Activated naive CD8-positive, alpha-beta T cell treated with anti-CD3 and anti-CD28 coated beads, Interleukin-2, amount 50 U/mL, for 24 hours (primary cell): ENCODE measurements around the gene CCL27.

Experiments
- ATAC-seq: fragments of 150-1000 bp; cut with Tn5 transposase; one replicate; pipeline ENCODE4 v1.10.0; 2021
- DNase-seq: peaks from one replicate; pipeline ENCODE4 v3.0.0; 2021
- H3K27ac Mint-ChIP-seq: one replicate; pipeline ENCODE4 v1.8.0; 2021; ENCODE audit warnings: mild to moderate bottlenecking, mixed read lengths
- H3K27me3 Mint-ChIP-seq: one replicate; pipeline ENCODE4 v1.8.0; 2021; ENCODE audit warnings: mixed read lengths
- H3K36me3 Mint-ChIP-seq: one replicate; pipeline ENCODE4 v1.8.0; 2021; ENCODE audit warnings: low read depth, mixed read lengths
- H3K4me1 Mint-ChIP-seq: one replicate; pipeline ENCODE4 v1.8.0; 2021; ENCODE audit warnings: mixed read lengths
- H3K4me3 Mint-ChIP-seq: one replicate; pipeline ENCODE4 v1.8.0; 2021; ENCODE audit warnings: mild to moderate bottlenecking, moderate library complexity, mixed read lengths
- H3K9me3 Mint-ChIP-seq: one replicate; pipeline ENCODE4 v1.8.0; 2021; ENCODE audit warnings: mixed read lengths

The CCL27 gene

DNA sequence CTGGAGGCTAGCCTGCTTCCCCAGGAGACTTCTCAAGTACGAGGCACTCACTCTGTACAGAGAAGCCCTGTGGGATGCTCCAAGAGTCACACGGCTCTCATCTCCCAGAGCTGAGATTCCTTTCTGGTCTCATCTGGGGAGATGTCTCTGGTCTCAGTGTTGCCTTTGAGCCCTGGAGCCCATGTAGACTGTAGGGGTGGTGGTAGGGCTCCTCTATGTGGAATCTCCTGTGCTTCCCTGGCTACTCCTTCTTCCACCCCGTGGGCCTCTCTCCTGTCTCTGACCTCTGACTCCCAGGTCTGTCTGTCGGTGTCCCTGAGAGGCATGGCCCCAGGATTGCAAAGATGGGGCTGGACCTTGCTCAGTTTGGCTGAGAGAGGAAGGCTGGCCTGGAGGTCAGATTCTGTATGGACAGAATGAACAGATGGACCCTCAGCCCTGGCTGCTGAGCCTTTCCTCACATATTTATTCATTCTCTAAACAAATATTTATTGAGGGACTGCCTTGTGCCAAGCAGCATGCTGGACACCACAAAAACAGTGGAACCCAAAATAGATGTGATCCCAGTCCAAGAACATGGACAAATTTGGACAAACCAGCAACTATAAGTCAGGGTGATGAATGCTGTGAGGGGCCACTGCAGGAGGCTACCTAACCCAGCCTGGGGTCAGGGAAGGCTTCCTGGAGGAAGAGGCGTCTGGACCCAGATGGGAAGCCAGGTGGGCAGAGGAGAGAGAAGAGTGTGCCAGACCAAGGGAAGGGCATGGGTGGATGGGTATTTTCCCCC lies 26.1 kb upstream of the CCL27 start:
- Mint-ChIP-seq H3K9me3 (no peaks in the 10 kb centered on the region), H3K27me3 (no peaks in the 10 kb centered on the region), H3K4me3 (no peak overlapping the region), H3K27ac (no peak overlapping the region), H3K4me1 (peaks cover 5% of the 10 kb centered on the region), H3K36me3 (no peaks in the 10 kb centered on the region)
- DNase-seq = no peak
- ATAC-seq = no peak

DNA sequence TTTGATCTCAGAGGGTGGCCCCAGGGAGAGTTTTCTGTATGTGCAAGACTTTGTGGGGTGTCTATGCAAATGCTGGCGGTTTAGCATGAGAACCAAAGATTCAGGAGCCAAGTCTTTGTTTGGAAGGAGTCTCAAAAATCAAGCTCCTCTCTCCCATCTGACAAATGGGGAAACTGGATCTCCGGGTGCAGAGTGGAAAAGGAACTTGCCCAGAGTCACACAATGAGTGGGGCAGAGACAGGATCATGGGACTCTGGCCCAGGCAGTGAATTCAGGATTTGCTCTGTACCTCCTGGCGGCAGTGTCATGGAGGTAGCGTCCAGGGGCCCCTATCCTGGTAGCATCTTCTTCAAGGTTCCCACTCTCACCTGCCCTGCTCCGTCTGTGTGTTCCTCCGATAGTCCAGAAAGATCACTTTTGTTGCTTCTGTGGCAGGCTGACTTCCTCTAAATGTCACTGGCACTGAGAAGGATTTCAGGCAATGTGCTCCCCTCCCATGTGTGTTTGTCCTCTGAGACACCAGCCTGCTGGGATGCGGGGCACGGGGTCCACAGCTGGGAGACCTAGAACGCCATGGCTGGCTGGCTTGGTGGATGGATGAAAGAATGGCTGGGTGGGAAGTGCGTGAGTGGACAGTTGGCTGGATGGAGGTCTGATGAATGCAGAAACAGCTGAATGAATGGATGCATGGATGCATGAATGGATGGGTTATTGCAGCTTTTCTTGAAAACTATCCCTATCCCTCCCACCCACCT lies 25.0 kb upstream of the CCL27 start:
- DNase-seq (no peak), ATAC-seq (no peak)
- Mint-ChIP-seq H3K36me3 (no peaks in the 10 kb centered on the region), H3K27ac (no peak overlapping the region), H3K9me3 (no peaks in the 10 kb centered on the region), H3K27me3 (no peaks in the 10 kb centered on the region), H3K4me3 (no peak overlapping the region), H3K4me1 (peaks cover 5% of the 10 kb centered on the region)

DNA sequence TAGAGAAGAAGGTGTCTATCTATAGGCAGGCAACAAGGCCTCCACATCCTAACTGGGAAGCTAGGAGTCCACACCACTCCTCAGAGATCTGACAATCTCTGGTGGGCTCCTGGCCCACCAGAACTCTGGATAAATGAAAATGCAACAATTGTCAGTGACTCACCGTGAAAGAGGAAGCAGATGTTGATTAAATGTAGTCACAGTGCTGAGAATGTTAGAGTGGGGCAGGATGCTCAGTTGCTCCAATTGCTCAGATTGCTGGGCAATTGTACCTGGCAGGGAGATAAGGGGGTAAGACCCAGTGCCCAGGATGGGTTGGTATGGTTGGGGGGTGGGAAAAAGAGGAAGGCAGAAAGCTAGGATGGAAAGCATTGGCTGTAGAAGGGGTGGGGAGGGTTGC lies 24.3 kb upstream of the CCL27 start:
- ATAC-seq = no peak
- DNase-seq = no peak
- Mint-ChIP-seq H3K4me1 (peaks cover 5% of the 10 kb centered on the region), H3K27ac (no peak overlapping the region), H3K27me3 (no peaks in the 10 kb centered on the region), H3K9me3 (no peaks in the 10 kb centered on the region), H3K4me3 (no peak overlapping the region), H3K36me3 (no peaks in the 10 kb centered on the region)

DNA sequence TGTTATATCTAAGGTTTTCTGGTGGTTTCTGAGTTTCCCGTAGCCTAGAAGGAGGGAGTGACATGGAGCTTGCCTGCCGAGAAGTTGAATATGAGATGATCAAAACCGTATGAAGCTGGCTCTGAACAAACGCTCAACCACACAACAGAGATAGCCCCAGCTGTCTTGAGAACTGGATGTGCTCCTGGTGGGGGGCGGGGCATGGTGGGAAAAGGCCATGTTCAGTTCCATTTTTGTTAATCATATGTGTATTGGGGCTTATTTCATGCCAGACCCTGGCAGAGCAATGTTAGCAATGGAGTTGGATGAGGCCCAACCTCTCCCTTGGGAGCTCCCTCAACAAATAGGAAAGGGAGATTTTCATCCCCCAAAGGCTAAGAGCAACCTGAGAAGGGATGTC lies 23.8 kb upstream of the CCL27 start:
- H3K4me3 Mint-ChIP-seq = no peak overlapping the region
- H3K36me3 Mint-ChIP-seq = no peaks in the 10 kb centered on the region
- no peaks in the 10 kb centered on the region for H3K9me3 Mint-ChIP-seq
- DNase-seq (no peak), ATAC-seq (no peak)
- no peaks in the 10 kb centered on the region for H3K27me3 Mint-ChIP-seq
- no peak overlapping the region for H3K27ac Mint-ChIP-seq
- peaks cover 5% of the 10 kb centered on the region for H3K4me1 Mint-ChIP-seq

DNA sequence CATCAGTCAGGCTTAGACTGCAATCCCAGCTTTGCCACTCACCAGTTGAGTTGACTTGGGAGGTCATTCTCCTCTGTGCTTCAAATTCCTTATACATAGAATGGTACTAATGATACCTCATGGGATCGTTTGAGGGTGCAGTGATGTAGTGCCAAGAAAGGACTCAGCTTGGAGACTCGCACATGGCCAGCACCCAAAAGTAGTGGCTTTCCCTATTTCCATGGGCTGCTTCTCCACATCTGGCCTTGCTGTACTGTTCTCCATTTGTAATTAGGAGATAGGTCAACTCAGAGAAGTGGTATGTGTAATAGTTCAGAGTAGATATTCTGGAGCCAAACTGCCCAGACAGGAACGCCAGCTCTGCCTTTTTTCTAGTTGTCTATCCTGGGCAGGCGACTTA lies 23.1 kb upstream of the CCL27 start:
- peaks cover 5% of the 10 kb centered on the region for H3K4me1 Mint-ChIP-seq
- no peak overlapping the region for H3K27ac Mint-ChIP-seq
- H3K9me3 Mint-ChIP-seq = no peaks in the 10 kb centered on the region

DNA sequence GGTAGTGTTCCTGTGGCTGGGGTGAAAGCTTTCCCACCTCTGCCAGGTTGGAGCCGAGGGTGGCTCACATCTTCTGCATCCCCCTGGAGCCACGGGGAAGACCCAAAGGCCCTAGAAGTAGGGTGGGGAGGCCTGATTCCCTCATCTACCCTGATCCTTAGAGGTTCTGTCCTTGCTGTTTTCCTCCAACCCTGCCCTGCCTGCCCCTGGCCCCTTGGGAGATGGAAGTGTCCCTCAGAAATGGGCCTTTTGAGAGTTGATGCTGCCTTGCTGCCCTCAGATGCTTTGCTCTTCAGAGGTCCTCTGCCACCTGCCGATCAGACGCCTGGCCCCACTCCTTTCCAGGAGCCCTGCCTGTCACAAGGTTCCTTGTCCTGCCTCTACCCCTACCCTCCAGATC lies 22.4 kb upstream of the CCL27 start:
- Mint-ChIP-seq H3K4me1 (peaks cover 5% of the 10 kb centered on the region), H3K27ac (no peak overlapping the region), H3K27me3 (no peaks in the 10 kb centered on the region), H3K4me3 (no peak overlapping the region), H3K36me3 (no peaks in the 10 kb centered on the region), H3K9me3 (no peaks in the 10 kb centered on the region)
- no peak for ATAC-seq
- no peak for DNase-seq

More for the DNA sequence above, 23.1 kb upstream of the CCL27 start:
- H3K27me3 Mint-ChIP-seq = no peaks in the 10 kb centered on the region
- no peak for ATAC-seq
- no peaks in the 10 kb centered on the region for H3K36me3 Mint-ChIP-seq
- DNase-seq = no peak
- no peak overlapping the region for H3K4me3 Mint-ChIP-seq

DNA sequence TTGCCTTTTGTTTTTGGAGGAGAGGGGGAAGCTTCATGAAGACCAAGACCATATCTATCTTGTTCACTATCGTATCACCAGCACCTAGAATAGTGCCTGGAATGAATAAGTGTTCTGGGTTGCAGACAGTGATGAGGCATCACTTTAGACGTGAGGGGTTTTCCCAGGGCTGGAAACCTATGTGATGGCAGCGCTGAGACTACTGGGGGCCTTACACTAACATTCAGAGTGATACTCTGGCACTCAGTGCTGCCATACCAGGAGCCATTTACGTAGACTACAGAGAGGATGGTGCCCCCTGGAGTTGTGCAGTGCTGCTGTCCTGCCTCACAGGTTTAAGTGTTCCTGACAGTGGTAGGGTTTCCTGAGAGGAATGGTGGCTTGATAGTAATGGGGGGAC lies 21.7 kb upstream of the CCL27 start:
- ATAC-seq (peak; percentile 94), DNase-seq (peak; percentile 16)
- Mint-ChIP-seq H3K36me3 (no peaks in the 10 kb centered on the region), H3K4me3 (no peak overlapping the region), H3K4me1 (peaks cover 5% of the 10 kb centered on the region), H3K9me3 (no peaks in the 10 kb centered on the region), H3K27me3 (no peaks in the 10 kb centered on the region), H3K27ac (no peak overlapping the region)

DNA sequence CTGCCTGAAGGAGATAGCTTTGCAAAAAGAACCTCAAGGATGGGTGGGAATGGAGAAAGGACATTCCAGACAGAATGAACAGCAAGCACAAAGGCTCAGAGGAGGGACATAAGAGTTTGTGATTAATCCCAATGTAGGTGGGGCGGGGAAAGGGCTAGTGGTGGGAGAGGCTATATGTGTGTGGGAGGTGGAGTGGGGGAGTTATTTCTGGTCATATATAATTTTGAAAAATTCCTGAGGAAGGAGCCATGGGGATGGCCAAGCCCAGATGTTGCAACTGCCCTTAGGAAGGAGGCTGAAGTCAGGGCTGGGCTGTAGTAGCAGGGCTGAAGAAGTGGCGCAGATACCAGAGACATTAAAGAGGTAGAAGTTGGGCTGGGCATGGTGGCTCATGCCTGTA lies 13.4 kb upstream of the CCL27 start:
- Mint-ChIP-seq H3K4me1 (no peaks in the 10 kb centered on the region), H3K27ac (no peak overlapping the region), H3K36me3 (no peaks in the 10 kb centered on the region), H3K9me3 (no peaks in the 10 kb centered on the region), H3K4me3 (no peak overlapping the region), H3K27me3 (no peaks in the 10 kb centered on the region)
- DNase-seq (no peak), ATAC-seq (no peak)

DNA sequence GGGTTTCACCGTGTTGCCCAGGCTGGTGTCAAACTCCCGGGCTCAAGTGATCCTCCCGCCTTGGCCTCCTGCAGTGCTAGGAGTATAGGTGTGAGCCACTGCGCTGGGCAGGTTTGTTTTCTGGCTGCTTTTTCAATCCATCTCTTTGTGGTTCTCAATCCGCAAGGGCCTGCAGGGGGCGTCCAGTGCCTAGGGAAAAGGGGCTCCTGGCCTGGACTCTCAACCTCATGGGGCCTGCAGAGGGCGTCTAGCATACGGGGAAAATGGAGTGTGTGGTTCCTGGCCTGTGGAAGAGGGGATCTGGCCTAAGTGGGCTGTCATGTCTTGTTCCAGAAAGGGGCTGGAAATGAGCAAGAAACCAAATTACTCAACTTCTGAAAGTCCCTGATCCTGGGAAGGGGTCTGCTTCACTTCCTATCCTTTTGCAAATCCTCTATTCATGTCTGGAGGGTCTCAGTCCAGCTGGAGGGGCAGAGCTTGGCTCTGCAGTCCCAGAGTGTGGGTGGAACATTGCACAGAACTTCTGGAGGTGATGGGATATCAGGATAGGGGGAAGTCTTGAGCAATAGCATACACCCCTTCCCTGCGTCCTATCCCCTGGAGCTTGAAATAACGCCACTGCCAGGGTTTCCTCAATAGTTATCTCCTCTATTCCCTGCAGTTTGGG lies 12.7 kb upstream of the CCL27 start:
- H3K4me1 Mint-ChIP-seq = no peaks in the 10 kb centered on the region
- ATAC-seq (peak; percentile 81), DNase-seq (peak; percentile 75)
- no peak overlapping the region for H3K4me3 Mint-ChIP-seq
- H3K27me3 Mint-ChIP-seq = no peaks in the 10 kb centered on the region
- H3K9me3 Mint-ChIP-seq = peaks cover 3% of the 10 kb centered on the region
- no peak overlapping the region for H3K27ac Mint-ChIP-seq
- H3K36me3 Mint-ChIP-seq = no peaks in the 10 kb centered on the region

DNA sequence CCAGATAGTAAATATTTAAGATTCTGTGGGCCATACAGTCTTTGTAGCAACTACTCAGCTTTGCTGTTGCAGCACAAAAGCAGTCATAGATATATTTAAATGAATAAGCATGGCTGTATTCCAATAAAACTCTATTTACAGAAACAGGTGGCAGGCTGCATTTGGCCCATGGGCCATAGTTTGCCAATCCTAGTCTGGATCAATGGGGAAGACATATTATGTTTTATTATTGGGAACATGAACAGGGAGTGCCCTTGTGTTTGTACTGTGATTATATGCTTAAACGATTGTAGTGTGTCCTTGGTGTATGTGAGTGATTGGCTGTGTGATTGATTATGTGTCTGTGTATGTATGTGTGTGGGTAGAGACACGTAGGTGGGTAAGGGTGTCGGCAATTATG lies 12.0 kb upstream of the CCL27 start:
- Mint-ChIP-seq H3K9me3 (peaks cover 8% of the 10 kb centered on the region), H3K4me3 (no peak overlapping the region), H3K36me3 (no peaks in the 10 kb centered on the region), H3K27me3 (no peaks in the 10 kb centered on the region), H3K27ac (no peak overlapping the region), H3K4me1 (no peaks in the 10 kb centered on the region)
- DNase-seq (no peak), ATAC-seq (no peak)

DNA sequence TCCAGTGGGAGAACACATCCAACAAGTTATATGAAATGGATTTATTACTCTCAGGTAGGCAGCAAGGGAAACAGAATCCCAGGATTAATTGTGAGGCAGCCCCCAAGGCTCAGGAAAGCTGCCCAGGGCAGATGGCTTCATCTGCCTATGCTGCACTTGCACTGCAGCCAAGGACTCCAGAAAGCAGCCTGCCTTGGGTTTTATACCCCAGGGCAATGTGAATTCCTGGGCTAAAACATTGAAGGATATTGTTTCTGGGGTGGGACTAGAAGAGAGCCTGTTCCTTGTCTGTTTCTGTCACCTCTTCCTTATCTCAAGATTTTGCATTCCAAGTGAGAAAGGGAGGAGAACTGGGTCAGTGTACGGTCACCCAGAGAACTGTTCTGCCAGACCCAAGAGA lies 8.8 kb upstream of the CCL27 start:
- Mint-ChIP-seq H3K9me3 (peaks cover 13% of the 10 kb centered on the region), H3K4me1 (no peaks in the 10 kb centered on the region), H3K27ac (no peak overlapping the region), H3K27me3 (no peaks in the 10 kb centered on the region), H3K4me3 (no peak overlapping the region), H3K36me3 (no peaks in the 10 kb centered on the region)
- no peak for DNase-seq
- no peak for ATAC-seq

DNA sequence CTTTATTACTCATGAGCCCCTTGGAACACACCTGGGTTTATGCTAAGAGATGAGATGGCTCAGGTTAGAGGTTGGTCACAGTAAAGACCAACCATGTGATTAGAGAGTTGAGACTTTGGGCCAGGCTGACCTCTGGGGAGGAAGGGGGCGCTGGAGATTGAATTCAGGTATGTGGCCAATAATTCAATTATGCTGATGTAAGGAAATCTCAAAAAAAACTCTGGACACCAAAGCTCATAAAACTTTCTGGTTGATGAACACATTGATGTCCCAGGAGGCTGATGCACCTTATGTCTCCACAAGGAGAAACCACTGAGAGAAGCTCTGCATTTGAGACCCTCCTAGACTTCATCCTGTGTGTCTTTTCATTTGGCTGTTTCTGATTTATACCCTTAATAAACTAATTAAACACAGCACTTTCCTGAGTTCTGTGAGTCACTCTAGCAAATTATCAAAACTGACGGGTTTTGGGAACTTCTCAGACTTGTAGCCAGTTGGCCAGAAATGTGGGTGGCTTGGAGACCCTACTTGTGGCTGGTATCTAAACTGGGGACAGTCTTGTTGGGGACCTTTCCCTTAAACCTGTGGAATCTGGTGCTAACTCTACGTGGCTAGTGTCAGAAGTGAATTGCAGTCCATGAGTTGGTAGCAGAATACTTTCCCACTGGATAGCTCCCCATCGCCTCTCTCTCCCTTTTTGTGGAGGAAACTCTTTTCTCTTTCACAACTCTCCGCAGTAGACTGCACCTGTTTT lies 7.5 kb upstream of the CCL27 start:
- DNase-seq = no peak
- peaks cover 3% of the 10 kb centered on the region for H3K4me1 Mint-ChIP-seq
- H3K9me3 Mint-ChIP-seq = peaks cover 13% of the 10 kb centered on the region
- H3K4me3 Mint-ChIP-seq = no peak overlapping the region
- no peaks in the 10 kb centered on the region for H3K27me3 Mint-ChIP-seq
- ATAC-seq = no peak
- H3K36me3 Mint-ChIP-seq = no peaks in the 10 kb centered on the region
- H3K27ac Mint-ChIP-seq = no peak overlapping the region

DNA sequence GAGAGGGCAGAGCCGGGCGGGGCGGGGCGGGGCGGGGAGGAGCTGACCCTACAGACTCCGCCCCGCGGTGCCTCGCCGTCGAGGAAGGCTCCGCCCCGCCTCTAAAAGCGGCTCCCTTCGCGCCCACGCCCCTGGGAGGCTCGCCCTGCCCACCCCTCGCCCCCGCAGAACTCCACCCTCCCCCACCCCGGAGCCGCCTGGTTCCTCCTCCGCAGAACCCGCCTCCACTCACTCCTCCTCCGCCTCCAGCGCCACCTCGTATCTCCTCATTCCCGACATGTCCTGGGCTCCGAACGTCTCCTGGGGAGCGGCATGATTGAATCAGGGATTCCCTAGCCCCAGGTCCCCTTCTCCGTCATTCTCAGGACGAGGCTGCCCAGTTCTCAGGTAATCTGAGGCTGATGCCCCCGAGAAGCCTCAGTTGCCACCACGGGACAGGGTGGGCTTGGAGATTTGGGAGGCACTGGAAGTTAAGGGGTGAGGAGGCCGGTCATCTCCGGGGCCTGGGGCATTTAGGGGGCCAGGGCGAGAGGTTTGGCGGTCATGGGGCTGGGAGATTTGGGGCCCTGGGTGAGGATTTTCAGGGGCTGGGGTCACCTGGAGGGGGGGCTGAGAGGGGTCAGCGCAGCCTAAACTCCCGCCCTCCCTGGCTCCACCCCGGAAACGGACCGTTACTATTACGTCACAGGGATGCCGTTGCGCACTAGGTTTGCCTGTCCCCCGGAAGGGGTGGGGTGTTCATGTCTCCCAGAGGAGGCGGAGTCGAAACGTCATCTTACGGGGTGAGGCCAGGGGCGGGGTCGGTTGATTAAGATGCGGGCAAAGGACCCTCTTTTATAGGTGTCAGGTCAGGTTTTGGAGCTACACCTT lies 3.2 kb upstream of the CCL27 start:
- H3K27me3 Mint-ChIP-seq = no peaks in the 10 kb centered on the region
- H3K36me3 Mint-ChIP-seq = peaks cover under 1% of the 10 kb centered on the region
- DNase-seq (peak; percentile 86), ATAC-seq (peak; percentile 78)
- peaks cover 13% of the 10 kb centered on the region for H3K9me3 Mint-ChIP-seq
- peaks cover 27% of the 10 kb centered on the region for H3K4me1 Mint-ChIP-seq
- peak overlapping the region; percentile 80 for H3K4me3 Mint-ChIP-seq
- H3K27ac Mint-ChIP-seq = peak overlapping the region; percentile 69

DNA sequence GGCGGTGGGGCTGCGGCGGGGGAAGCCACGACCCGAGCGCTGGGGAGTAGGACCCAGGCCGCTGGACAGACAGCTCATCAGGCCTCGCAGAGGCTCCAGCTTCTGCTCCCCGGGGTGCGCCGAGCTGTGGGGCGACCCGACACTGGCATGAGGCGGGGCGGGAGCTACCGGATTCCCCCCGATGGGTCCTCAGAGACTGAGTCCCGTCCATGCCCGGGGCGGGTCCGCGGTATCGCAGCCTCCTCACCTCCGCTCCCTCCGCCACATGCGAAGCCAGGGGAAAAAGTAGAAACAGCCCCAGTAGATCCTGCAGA lies 2.6 kb upstream of the CCL27 start:
- H3K4me1 Mint-ChIP-seq = peaks cover 27% of the 10 kb centered on the region
- DNase-seq (no peak), ATAC-seq (no peak)
- H3K27ac Mint-ChIP-seq = peak overlapping the region; percentile 79
- H3K36me3 Mint-ChIP-seq = peaks cover 3% of the 10 kb centered on the region
- peak overlapping the region; percentile 80 for H3K4me3 Mint-ChIP-seq
- H3K27me3 Mint-ChIP-seq = no peaks in the 10 kb centered on the region
- H3K9me3 Mint-ChIP-seq = peaks cover 10% of the 10 kb centered on the region
